ENCODE measurements around the gene LARGE1.
"Not testable (repeated sequence)": the region's sequence is repeated elsewhere in the genome, so short reads cannot be mapped to it uniquely, and the experiment has no call there.

LARGE1 gene

GRCh38 chr22:33401291-33401690, 519.0 kb downstream of the LARGE1 start:
- DNase-seq, result no peak

GRCh38 chr22:33400891-33401290, 519.4 kb downstream of the LARGE1 start:
- no peak for DNase-seq

- DNase-seq, result no peak
Observed at GRCh38 chr22:33400061-33400840, 520.0 kb downstream of the LARGE1 start.

- DNase-seq, result no peak
Observed at GRCh38 chr22:33397381-33397907, 522.8 kb downstream of the LARGE1 start.

- DNase-seq, result no peak
Observed at GRCh38 chr22:33393432-33393831, 526.8 kb downstream of the LARGE1 start.

GRCh38 chr22:33391298-33391697, 529.0 kb downstream of the LARGE1 start:
- DNase-seq, result no peak

GRCh38 chr22:33389936-33390335, 530.3 kb downstream of the LARGE1 start:
- DNase-seq, result no peak

GRCh38 chr22:33386270-33386669, 534.0 kb downstream of the LARGE1 start:
- no peak for DNase-seq

- no peak for DNase-seq
Observed at GRCh38 chr22:33385611-33386010, 534.7 kb downstream of the LARGE1 start.

- no peak for DNase-seq
Observed at GRCh38 chr22:33382436-33382835, 537.8 kb downstream of the LARGE1 start.

GRCh38 chr22:33381531-33382406, 538.5 kb downstream of the LARGE1 start:
- DNase-seq, result no peak

- no peak for DNase-seq
Observed at GRCh38 chr22:33380789-33381530, 539.3 kb downstream of the LARGE1 start.

- no peak for DNase-seq
Observed at GRCh38 chr22:33379836-33380235, 540.4 kb downstream of the LARGE1 start.

GRCh38 chr22:33372875-33373274, 547.4 kb downstream of the LARGE1 start:
- no peak for DNase-seq

- DNase-seq, result not testable (repeated sequence)
Observed at GRCh38 chr22:33363256-33363655, 557.0 kb downstream of the LARGE1 start.

- DNase-seq, result no peak
Observed at GRCh38 chr22:33362702-33363101, 557.6 kb downstream of the LARGE1 start.

- no peak for DNase-seq
Observed at GRCh38 chr22:33361581-33361980, 558.7 kb downstream of the LARGE1 start.

- no peak for DNase-seq
Observed at GRCh38 chr22:33357981-33358399, 562.3 kb downstream of the LARGE1 start.

- no peak for DNase-seq
Observed at GRCh38 chr22:33354928-33355327, 565.3 kb downstream of the LARGE1 start.

GRCh38 chr22:33353502-33353901, 566.8 kb downstream of the LARGE1 start:
- no peak for DNase-seq

GRCh38 chr22:33352768-33353167, 567.5 kb downstream of the LARGE1 start:
- no peak for DNase-seq

- DNase-seq, result no peak
Observed at GRCh38 chr22:33350961-33351360, 569.3 kb downstream of the LARGE1 start.

GRCh38 chr22:33350491-33350890, 569.8 kb downstream of the LARGE1 start:
- DNase-seq, result no peak

All from effector CD4-positive, alpha-beta T cell (primary cell).